C1 segment of cervical spinal cord (tissue), 14 donors: ENCODE measurements around the gene SLC26A1.
A peak's percentile ranks its signal among the peaks of the same experiment; 100 is the strongest.

ENCODE experiments used
- DNase-seq, 14 donors: peaks; one replicate each; lab custom pipeline; 2025; lab: John Stamatoyannopoulos, UW

The SLC26A1 gene

DNA sequence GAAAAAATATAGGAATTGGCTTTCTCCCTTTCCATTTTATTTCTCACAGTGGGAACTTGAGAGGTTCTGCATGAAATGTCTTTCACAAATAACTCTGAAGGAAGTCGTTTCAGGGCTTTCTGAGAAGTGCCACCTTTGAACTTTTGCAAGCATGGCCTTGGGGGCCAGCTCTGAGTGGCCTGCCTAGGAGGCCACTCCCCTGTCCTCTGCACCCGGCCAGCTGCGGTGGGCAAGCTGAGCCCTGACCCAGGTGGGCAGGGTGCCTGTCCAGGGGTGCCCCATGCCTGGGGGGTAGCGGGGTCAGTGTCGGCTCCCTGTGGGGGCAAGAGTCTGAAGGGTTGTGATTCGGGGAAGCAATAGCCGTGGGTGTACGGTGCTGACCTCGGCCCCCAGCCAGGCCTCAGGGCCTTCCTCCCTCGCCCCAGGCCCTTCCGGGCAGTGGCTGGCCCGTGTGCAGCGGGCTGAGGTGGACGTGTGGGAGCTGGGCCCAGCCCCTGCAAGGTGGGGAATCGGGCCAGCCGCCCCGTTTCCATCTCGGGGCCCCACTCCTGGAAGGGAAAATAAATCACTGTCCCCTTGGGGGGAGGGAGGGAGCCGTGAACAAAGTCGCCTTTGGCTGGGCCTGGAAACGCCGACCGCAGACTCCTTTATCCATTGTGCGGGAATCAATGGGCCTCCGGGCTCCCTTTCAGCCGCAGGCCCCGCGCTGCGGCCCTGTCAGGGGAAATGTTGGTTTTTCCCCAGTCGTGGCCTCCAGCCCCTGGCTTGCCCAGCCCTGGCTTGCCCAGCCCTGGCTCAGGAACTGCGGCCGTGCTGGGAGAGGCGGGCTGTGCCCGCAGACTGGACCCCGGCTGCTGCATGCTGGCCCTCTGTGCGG lies 21.3 kb upstream of the SLC26A1 start:
- DNase-seq, result peak in 13 of 14 donors; percentile 36 to 88 (median 78)

DNA sequence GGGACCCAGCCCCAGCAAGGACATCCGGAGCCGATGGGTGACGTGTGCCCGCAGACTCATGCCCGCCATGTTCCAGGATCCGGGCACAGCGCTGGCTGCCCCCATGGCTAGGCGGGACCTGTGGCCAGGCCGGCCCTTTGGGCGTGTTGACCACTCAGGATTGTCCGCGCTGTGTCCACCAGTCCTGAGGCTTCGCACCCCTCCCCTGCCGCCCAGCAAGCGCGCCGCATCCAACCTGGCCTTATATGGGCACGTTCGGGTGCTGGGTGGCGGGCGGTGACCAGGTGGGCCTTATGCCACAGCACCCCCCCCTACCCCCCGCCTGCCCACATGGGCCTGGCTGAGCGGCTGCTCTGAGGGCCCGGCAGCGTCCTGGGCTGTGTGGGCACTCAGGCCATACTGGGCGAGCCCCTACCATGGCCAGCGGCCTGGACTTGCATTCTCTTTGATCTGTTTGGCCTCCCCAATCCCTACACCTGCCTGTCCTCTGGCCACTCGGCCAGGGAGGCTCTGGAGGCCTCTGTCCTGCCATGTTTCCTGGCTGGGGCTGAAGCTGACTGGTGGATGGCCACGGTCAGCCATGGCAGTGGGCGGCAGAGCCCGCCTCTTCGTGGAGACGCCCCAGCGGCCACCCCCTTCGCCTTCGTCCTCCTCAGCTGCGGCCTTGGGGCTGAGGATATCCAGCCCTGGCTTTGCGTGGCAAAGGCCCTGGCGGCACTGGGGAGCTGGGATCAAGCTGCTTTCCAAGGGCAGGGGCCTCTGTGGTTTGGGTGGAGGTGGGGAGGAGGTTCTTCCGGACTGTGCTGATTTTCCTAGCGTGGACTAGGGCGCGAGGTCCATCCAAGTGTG lies 20.2 kb upstream of the SLC26A1 start:
- no peak for DNase-seq

DNA sequence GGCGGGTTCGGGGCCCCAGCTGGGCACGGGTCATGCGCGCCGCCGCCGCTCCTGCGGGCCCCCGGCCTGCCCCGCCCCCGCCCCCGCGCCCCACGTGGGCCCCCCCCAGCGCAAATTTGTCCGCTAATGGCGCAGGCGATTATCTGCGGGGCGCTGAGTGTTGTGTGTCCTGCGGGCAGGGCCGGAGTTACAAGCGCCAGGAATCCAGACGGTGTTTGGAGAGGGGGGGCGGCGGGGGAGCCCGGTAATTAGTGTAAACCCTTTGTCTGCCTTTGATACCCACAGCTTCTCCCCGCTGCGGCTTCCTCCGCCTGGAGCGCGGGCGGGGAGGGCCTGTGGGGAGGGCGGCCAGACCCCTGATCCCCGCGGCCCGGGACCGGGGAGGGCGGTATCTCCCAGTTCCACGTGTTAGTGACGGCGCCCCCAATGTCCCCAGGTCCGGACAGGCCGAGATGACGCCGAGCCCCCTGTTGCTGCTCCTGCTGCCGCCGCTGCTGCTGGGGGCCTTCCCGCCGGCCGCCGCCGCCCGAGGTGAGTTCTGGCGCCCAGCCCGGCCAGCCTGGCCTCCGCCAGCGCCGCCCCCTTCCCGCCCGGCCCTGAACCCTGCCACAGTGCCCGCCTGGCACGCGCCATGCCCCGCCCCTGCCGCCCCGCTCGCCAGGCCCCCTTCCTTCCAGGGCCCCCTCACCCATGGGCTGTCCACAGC lies 19.0 kb upstream of the SLC26A1 start:
- DNase-seq, result no peak

DNA sequence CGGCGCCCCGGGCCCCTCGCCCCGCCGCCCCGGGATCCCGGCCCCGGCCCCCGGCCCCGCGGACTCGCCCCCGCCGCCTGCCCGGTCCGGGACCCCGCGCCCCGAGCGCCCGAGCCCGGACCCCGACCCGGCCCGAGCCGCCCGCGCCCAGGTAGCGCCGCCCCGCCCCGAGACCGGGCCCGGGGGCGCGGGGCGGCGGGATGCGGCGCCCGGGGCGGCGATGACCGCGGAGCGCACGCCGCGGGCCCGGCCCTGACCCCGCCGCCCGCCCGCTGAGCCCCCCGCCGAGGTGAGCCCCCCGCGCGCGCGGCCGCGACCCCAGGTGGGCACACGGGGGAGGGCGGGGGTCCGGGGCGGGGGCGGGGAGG lies 18.4 kb upstream of the SLC26A1 start:
- DNase-seq, result no peak

DNA sequence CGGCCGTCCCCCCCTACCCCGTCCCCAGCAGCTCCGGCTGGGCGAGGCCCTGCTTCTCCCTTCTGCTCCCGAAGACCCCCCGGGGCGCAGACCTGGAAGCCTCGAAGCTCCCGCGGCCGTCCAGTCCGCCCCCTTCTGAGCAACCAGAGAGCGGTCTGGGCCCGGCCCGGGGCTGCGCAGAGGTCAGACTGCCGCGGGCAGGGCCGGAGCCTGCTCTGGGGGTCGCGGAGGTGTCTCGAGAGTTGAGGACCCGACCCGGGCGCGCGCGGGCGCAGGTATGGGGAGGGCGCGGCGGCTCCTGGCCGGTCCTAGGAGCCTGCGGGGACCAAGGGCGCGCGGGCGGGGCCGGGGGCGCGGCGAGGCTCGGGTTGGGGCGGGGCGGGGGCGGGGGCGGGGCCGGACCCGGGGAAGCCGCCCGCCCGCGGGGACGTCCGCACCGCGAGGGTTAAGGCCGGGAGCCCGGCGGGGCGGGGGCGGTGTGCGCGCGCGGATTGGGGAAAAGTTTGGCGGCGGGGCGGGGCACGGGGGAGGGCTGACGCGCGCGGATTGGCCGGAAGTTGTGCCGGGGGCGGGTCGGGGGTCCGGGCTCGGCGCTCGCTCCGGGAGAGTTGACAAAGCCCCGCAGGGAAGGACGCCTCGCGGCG lies 17.9 kb upstream of the SLC26A1 start, which contains the start of gene FGFRL1:
Gene FGFRL1 (plus strand): TSS at position 605 of the 644 bp plus-strand sequence. CDS start 860 bp downstream, outside the sequence.
- peak in 12 of 14 donors; percentile 11 to 88 (median 58) for DNase-seq

DNA sequence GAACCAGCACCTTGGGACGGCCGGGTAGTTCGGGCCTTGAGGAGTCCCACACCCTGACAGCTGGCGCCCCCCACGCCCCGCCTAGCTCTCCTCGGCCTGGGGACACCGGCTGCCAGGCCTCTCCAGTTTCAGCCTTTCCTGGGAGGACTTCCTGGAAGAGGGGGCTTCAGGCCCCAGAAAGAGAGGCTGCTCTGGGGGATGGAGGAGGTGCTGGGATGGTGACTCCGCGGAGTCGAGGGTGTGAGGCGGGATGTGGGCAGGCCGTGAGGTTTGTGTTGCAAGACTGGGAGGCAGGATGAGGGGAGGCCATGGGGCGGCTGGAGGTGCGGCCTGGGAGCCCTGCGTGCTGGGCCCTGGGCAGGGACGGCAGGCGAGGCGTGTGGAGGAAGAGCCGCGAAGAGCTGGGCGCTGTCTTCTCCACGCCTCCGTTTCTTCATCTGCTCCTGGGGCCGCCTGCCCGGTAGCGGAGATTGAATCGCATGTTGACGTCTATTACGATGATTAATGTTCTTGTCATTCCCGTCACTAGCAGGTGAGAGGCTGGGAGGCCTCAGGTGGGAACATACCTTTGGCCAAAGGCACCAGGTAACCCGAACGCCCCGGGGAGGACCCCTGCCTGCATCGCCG lies 17.3 kb upstream of the SLC26A1 start:
- DNase-seq, result no peak

DNA sequence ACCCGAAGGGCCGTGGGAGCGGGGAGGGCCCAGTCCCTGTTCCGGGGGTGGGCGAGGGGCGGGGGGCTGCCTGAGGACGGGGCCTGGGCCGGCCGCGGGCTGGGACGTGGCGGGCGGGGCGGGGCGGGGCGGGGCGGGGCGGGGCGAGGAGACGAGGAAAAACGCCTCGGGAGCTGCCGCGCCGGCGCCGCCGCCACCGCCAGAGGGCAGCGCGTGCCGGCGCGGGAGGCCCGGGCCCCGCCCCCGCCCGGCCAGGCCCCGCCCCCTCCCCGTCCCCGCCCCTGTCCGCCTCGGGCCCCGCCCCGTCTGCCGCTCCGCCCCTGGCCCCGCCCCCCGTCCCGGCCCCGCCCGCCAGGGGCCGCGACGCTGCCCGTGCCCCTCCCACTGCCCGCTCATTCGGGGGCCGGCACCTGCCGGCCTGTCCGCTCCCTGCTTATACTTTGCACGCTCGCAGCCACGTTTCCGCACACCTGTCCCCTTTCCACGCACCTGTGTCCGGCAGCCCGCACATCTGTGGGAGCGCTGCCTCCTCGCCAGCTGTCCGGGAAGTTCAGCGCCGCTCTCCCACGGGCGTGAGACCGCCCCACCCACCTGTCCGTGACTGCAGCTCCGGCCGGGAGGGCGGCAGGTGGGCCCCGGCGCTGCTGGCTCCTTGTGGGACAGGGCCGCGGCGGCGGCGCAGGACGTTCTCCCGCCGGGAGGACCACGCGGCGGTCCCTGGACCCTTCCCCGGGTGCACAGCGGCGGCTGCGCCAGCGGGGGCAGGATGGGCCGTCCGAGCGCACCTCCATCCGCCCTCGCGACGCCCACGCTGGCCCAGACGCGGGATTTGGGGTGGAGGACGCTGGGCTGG lies 16.6 kb upstream of the SLC26A1 start:
- DNase-seq, result peak in 12 of 14 donors; percentile 17 to 86 (median 50)

DNA sequence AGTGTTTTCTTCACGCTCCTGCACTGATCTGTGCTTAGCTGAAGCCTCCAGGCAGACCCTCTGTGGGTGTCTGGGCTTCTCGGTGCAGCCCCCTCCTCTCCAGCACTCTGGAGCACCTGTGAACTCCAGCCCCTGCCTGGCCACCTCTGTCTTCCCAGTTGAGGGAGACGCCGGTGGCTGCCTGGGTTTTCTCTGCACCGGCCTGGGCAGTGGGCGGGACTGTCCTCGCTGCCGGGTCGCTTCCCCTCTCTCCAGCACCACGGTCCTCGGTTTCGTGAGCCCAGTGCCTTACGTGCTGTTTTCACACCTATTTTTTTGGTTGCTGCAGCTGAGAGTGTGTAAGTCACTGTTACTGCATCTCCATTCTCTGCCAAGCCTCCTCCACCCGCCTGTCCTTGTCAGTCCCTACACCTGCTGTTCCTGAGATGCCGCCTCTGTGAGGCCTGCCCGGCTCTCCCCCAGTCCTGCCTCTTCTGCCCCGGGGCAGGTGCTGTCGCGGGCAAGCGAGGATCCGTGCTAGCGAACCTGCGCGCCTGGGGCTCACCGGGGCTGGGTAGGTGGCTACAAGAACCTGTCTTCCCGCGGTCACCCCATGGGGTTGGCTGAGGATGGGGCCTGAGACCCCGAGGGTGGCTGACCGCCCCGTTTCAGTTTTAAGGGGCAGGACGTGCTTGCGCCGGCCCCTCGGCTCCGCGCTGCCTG lies 15.8 kb upstream of the SLC26A1 start:
- peak in 2 of 14 donors; percentile 42 to 50 for DNase-seq

DNA sequence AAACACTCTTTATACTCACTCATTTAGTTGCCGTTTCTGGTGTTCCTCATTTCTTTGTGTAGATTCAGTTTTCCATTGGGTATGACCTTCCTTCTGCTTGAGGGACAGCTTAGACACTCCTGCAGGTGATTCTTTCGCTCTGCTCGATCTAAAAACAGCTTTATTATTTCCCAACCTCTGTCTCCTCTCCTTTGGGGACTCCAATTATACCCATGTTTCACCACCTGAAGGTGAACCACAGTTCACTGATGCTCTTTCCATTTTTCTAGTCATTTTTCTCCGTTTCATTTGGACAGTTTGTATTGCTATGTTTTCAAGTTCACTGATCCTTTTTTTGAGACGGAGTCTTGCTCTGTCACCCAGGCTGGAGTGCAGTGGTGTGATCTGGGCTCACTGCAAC lies 13.7 kb upstream of the SLC26A1 start:
- no peak for DNase-seq

DNA sequence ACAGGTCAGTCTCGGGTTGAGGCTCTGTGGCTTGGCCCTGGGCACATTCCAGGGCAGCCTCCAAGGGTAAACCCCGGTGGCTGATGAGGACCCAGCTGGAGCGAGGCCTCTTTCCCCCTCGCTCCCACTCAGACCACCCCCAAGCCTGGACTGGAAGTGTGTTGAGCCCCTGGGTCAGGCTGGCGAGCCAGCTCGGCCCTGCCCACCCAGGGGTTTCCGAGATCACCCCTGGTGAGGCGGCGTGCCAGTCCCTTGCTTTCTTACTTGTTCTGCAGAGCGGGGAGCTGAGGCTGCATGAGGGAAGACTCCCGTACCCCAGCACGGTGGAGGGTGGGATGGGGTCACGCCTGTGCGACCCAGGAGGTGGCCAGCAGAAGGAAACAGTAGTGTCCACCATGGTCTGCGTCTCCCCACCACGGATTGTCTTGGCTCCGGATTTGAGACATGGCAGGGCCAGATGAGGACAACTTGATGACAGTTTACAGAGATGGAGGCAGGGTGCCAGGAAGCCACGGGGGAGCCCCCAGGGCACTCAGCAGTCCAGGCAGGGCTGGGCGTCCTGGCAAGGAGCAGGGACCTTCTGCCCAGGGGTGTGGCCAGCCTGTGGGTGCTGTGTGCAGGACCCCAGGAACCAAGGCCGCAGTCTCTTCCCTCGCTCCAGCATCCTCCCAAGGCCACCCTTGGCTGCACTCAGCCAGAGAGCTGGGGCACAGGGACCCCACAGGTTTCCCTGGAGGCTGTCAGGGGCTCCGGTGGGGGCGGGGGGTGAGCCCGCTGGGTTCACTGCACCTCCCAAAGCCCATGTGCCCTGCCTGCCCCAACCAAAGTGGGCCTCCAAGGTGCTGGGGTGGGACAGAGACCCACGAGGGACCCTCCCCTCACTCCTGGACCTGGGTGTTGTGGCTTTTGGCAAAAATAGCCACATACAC lies 11.6 kb upstream of the SLC26A1 start:
- DNase-seq, result no peak

DNA sequence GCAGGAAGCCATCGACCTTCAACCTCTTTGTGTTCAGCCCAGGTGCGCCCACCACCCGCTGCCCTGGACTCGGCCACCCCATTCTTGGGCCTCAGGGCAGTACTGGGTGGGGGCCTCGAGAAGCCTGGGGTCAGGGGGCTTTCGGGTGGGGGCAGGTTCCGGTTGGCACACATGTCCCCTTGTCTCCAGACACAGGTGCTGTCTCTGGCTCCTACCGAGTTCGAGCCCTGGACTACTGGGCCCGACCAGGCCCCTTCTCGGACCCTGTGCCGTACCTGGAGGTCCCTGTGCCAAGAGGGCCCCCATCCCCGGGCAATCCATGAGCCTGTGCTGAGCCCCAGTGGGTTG lies 10.8 kb upstream of the SLC26A1 start:
- DNase-seq, result no peak

DNA sequence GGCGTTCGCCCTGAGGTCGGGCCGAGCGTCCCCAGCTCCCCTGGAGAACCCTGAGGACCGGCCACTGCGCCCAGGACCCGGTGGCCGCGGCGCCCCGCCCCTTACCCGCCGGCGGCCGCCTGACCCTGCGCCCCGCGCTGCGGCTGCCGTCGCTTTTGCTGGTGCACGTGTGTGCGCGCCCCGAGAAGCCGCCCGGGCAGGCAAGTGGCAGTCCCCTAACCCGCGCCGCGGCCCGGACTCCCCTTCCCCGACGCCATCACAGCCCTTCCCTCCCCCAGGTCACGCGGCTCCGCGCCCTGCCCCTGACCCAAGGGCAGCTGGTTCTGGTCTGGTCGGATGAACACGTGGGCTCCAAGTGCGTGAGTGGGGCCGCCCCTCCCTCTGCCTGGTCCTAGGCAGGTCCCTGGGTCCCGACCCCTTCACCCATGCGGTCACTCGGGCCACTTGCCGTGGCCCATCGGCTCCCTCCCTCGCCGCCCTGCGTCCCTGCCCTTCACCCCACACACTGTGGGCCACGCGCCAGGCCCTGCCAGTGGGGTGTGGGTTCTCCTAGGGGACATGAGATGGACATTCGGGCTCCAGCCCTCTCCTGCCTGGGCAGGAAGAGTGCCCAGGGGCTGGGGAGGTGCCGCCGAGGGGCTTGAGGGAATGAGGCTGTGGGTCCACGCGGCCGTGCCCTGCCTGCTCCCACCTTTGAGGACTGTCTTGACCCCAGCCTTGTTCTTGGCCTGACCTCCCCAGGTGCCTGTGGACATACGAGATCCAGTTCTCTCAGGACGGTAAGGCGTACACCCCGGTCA lies 10.3 kb upstream of the SLC26A1 start:
- no peak for DNase-seq

DNA sequence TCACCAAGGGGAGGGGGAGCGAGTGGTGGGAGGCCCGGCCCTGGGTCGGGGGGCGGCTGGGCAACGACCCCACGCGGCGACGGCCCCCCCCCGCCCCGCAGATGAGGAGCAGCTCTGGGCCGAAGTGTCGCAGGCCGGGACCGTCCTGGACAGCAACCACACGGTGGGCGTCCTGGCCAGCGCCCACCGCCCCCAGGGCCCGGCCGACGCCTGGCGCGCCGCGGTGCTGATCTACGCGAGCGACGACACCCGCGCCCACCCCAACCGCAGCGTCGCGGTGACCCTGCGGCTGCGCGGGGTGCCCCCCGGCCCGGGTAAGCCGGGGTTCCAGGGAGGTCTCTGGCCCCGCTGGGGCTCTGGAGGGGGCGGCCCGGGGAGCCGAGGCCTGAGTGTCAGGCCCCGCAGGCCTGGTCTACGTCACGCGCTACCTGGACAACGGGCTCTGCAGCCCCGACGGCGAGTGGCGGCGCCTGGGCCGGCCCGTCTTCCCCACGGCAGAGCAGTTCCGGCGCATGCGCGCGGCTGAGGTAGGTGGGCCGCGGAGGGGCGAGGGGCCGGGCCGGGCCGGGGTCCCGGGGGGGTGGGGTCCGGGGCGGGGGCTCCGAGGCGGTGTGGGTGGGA lies 9.5 kb upstream of the SLC26A1 start:
- DNase-seq, result no peak

DNA sequence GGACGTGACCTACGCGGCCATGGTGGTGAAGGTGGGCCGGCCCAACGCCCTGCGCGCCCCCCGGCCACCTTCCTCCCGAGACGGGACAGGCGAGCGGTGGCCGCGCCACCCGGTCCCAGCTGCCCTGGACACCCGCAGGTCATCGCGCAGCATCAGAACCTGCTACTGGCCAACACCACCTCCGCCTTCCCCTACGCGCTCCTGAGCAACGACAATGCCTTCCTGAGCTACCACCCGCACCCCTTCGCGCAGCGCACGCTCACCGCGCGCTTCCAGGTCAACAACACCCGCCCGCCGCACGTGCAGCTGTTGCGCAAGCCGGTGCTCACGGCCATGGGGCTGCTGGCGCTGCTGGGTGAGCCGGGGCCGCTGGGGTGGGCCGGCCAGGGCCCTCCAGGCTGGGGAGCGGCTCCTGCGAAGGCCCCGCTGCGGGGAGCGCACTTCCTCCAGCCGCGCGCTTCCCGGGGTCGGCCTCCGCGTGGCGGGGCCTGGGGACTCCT lies 9.0 kb upstream of the SLC26A1 start:
- no peak for DNase-seq

DNA sequence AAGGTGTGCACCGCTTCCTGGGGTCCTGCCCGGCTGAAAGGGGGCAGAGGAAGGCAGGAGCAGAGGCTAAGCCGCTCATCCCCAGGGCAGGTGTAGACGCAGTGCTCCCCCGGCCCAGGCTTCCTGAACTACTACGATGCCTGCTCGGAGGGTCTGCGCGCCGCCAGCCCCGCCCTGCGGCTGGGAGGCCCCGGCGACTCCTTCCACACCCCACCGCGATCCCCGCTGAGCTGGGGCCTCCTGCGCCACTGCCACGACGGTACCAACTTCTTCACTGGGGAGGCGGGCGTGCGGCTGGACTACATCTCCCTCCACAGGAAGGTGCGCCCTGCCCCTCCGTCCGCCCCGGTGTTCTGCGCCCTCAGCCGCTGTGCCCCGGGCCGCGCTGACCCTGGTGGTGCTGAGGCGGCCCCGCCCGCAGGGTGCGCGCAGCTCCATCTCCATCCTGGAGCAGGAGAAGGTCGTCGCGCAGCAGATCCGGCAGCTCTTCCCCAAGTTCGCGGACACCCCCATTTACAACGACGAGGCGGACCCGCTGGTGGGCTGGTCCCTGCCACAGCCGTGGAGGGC lies 8.4 kb upstream of the SLC26A1 start:
- no peak for DNase-seq

DNA sequence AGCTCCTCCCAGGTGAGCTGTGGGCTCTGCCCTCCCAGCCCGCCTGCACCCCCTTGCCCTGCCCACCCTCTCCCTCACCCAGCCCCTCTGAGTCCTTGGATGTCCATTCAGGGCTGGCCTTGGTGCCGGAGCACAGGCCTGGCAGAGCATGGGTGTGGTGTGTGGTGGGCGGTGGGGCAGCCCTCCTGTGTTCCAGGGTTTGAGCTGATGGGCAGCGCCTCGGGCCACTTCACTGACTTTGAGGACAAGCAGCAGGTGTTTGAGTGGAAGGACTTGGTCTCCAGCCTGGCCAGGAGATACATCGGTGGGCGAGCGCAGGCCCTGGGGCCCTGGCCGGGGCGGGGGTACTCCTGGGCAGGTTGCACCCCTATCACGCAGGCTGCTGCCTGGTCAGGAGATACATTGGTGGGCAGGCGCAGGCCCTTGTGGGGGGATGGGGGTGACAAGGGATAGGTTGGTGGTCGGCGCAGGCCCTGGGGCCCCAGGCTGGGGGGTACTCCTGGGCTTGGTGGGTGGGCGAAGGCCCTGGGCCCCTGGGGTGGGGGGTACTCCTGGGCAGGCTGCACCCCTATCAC lies 7.6 kb upstream of the SLC26A1 start:
- no peak for DNase-seq
